ENCODE results near the gene PMFBP1. TPM values are rescaled to one million over a fixed set of nuclear protein-coding genes. Genes with fewer than 3 reads are reported as not detected.

PMFBP1 gene
- polyA plus RNA-seq, 1 donor from 2014 or later, result 1.0 TPM

GRCh38 chr16:72173997-72174396 lies 2.0 kb upstream of the PMFBP1 start:
- Histone ChIP-seq H3K9me2 (ENCODE audit: insufficient read depth, low read length) (no peaks in the 10 kb centered on the region), H3K27ac (ENCODE audit: low read length) (no peak overlapping the region), H3K79me2 (replicated peaks; ENCODE audit: insufficient read depth, low read length) (no peaks in the 10 kb centered on the region), H3K9ac (ENCODE audit: low read length) (no peak overlapping the region), H4K20me1 (ENCODE audit: insufficient read depth) (no peaks in the 10 kb centered on the region), H2AFZ (ENCODE audit: low read depth, low read length) (no peak overlapping the region), H3K36me3 (ENCODE audit: insufficient read depth, low read length) (no peaks in the 10 kb centered on the region), H3K27me3 (ENCODE audit: insufficient read depth, low read depth, low read length) (no peaks in the 10 kb centered on the region), H3K9me3 (ENCODE audit: low read length) (no peaks in the 10 kb centered on the region), H3K4me2 (ENCODE audit: low read length) (no peak overlapping the region), H3K4me3 (ENCODE audit: low read length) (no peak overlapping the region), H3F3A (ENCODE audit: insufficient read depth, low read length, poor library complexity, severe bottlenecking) (no peaks in the 10 kb centered on the region)
- TF ChIP-seq EP300 (conservative IDR thresholded peaks at IDR 0.05; ENCODE audit: poor library complexity, severe bottlenecking), result no peak
- TF ChIP-seq CTCF (IDR thresholded peaks at IDR 0.05; ENCODE audit: poor library complexity, severe bottlenecking), result no peak
- no peak for TF ChIP-seq REST (IDR thresholded peaks at IDR 0.05; ENCODE audit: borderline replicate concordance)
- no peak for TF ChIP-seq RAD21 (conservative IDR thresholded peaks at IDR 0.05)
- TF ChIP-seq SMC3 (conservative IDR thresholded peaks at IDR 0.05; ENCODE audit: poor library complexity), result no peak
- TF ChIP-seq MXI1 (conservative IDR thresholded peaks at IDR 0.05; ENCODE audit: poor library complexity, severe bottlenecking), result no peak
- TF ChIP-seq EZH2 (IDR thresholded peaks at IDR 0.05; ENCODE audit: borderline replicate concordance, insufficient read depth, low read length, poor library complexity, severe bottlenecking), result no peak

- Histone ChIP-seq H3K9me2 (ENCODE audit: insufficient read depth, low read length) (no peaks in the 10 kb centered on the region), H3K36me3 (ENCODE audit: insufficient read depth, low read length) (no peaks in the 10 kb centered on the region), H3K27me3 (ENCODE audit: insufficient read depth, low read depth, low read length) (no peaks in the 10 kb centered on the region), H3K9ac (ENCODE audit: low read length) (no peak overlapping the region), H3K9me3 (ENCODE audit: low read length) (no peaks in the 10 kb centered on the region), H3K4me3 (ENCODE audit: low read length) (no peak overlapping the region), H3K79me2 (replicated peaks; ENCODE audit: insufficient read depth, low read length) (no peaks in the 10 kb centered on the region), H3K4me2 (ENCODE audit: low read length) (no peak overlapping the region), H2AFZ (ENCODE audit: low read depth, low read length) (no peak overlapping the region), H3K27ac (ENCODE audit: low read length) (no peak overlapping the region), H3F3A (ENCODE audit: insufficient read depth, low read length, poor library complexity, severe bottlenecking) (no peaks in the 10 kb centered on the region), H4K20me1 (ENCODE audit: insufficient read depth) (no peaks in the 10 kb centered on the region)
- TF ChIP-seq TAF1 (IDR thresholded peaks at IDR 0.05; ENCODE audit: low read depth), result no peak
- no peak for TF ChIP-seq CTCF (IDR thresholded peaks at IDR 0.05; ENCODE audit: poor library complexity, severe bottlenecking)
- TF ChIP-seq MXI1 (conservative IDR thresholded peaks at IDR 0.05; ENCODE audit: poor library complexity, severe bottlenecking), result no peak
- no peak for TF ChIP-seq SMC3 (conservative IDR thresholded peaks at IDR 0.05; ENCODE audit: poor library complexity)
- TF ChIP-seq RAD21 (conservative IDR thresholded peaks at IDR 0.05), result no peak
- no peak for TF ChIP-seq REST (IDR thresholded peaks at IDR 0.05; ENCODE audit: borderline replicate concordance)
Measured at GRCh38 chr16:72171236-72171635, 719 bp downstream of the PMFBP1 start.
